H1 (cell line): ENCODE data around the gene DTNB. TPM values are rescaled to one million over a fixed set of nuclear protein-coding genes. Genes with fewer than 3 reads are reported as not detected.

Experiments
- CTCF ChIA-PET: fragments of 300-600 bp; sonication (Branson Sonifier 250); formaldehyde crosslinking; loops from one replicate; lab custom pipeline; 2021; ENCODE audit not compliant: partially characterized antibody; lab: Charles Lee
- POLR2A ChIA-PET: fragments of 300-600 bp; sonication (Branson Sonifier 250); formaldehyde crosslinking; loops from one replicate; lab custom pipeline; 2021; ENCODE audit warnings: inconsistent platforms; ENCODE audit not compliant: partially characterized antibody; lab: Charles Lee
- DNase-seq, 2 experiments: peaks; one replicate each; pipeline versions ENCODE4 v3.0.0 to v3.0.0-alpha.2; 2010 to 2022; ENCODE audit warnings: low spot score in 2 of 2, low read depth in 1 of 2, mixed read lengths in 1 of 2
- FAIRE-seq: peaks from 2 replicates; lab custom pipeline; 2011; peaks lifted over from hg19 to GRCh38; lab: Jason Lieb, UNC
- H2AFZ ChIP-seq: 2 replicates; pipeline ENCODE4 v1.8.1; 2012; ENCODE audit warnings: low read length, inconsistent platforms
- H2AK5ac ChIP-seq: 2 replicates; pipeline ENCODE4 v1.6.1; 2013; ENCODE audit warnings: low read depth, low read length
- H2BK120ac ChIP-seq: replicated peaks from 2 replicates; pipeline ENCODE3; 2013; ENCODE audit warnings: low read depth, low read length, inconsistent platforms
- H2BK12ac ChIP-seq: 2 replicates; pipeline ENCODE4 v1.6.1; 2013; ENCODE audit warnings: low read depth, low read length
- H2BK15ac ChIP-seq: 2 replicates; pipeline ENCODE4 v1.6.1; 2013; ENCODE audit warnings: low read length
- H2BK20ac ChIP-seq: 2 replicates; pipeline ENCODE4 v1.6.1; 2013; ENCODE audit warnings: low read length
- H2BK5ac ChIP-seq: 2 replicates; pipeline ENCODE4 v1.6.1; 2013; ENCODE audit warnings: low read depth, low read length
- H3K14ac ChIP-seq: 2 replicates; pipeline ENCODE4 v1.6.1; 2013; ENCODE audit warnings: inconsistent platforms; ENCODE audit not compliant: insufficient read length
- H3K18ac ChIP-seq: 2 replicates; pipeline ENCODE4 v1.6.1; 2013; ENCODE audit warnings: low read length; ENCODE audit errors: extremely low read depth
- H3K23ac ChIP-seq: 2 replicates; pipeline ENCODE4 v1.6.1; 2013; ENCODE audit warnings: inconsistent platforms; ENCODE audit not compliant: insufficient read length
- H3K23me2 ChIP-seq: 2 replicates; pipeline ENCODE4 v1.6.1; 2013; ENCODE audit warnings: low read depth, low read length
- H3K27ac ChIP-seq: 2 replicates; pipeline ENCODE4 v1.6.1; 2011; ENCODE audit warnings: low read depth, low read length, inconsistent platforms
- H3K27me3 ChIP-seq, 4 experiments: replicated peaks in 1 of 4; 1 replicate in 1 of 4; 2 replicates in 3 of 4; pipeline versions ENCODE4 v1.6.1 to v1.8.1; 2011 to 2013; ENCODE audit warnings: low read length in 3 of 4, mild to moderate bottlenecking in 3 of 4, inconsistent platforms in 2 of 4, mixed read lengths in 2 of 4, moderate library complexity in 1 of 4; ENCODE audit not compliant: control insufficient read depth in 3 of 4, insufficient read depth in 3 of 4; ENCODE audit errors: extremely low read depth in 1 of 4
- H3K36me3 ChIP-seq, 4 experiments: 2 replicates each; pipeline versions ENCODE4 v1.6.1 to v1.8.1; 2011 to 2013; ENCODE audit warnings: mild to moderate bottlenecking in 4 of 4, low read length in 3 of 4, moderate library complexity in 2 of 4, control low read depth in 1 of 4, inconsistent platforms in 1 of 4; ENCODE audit not compliant: insufficient read depth in 4 of 4, control insufficient read depth in 2 of 4
- H3K4ac ChIP-seq: replicated peaks from 2 replicates; pipeline ENCODE3; 2013; ENCODE audit warnings: low read length, low read depth, mixed read lengths, inconsistent platforms; ENCODE audit not compliant: insufficient read length
- H3K4me1 ChIP-seq, 4 experiments: replicated peaks in 1 of 4; 1 replicate in 1 of 4; 2 replicates in 3 of 4; pipeline versions ENCODE4 v1.6.1 to v1.8.1; 2011 to 2013; ENCODE audit warnings: low read length in 3 of 4, inconsistent platforms in 2 of 4, mixed read lengths in 1 of 4; ENCODE audit not compliant: insufficient read depth in 4 of 4, control insufficient read depth in 3 of 4
- H3K4me2 ChIP-seq, 2 experiments: 2 replicates each; pipeline versions ENCODE4 v1.6.1 to v1.8.1; 2011 to 2013; ENCODE audit warnings: low read depth in 2 of 2, low read length in 2 of 2, control low read depth in 1 of 2, inconsistent platforms in 1 of 2, mild to moderate bottlenecking in 1 of 2; ENCODE audit not compliant: insufficient read depth in 1 of 2
- H3K4me3 ChIP-seq, 4 experiments: fragments of 200-600, 300-600 bp in 1 of 4; sonication (generic), shearing (Covaris generic), sonication (Bioruptor Twin) in 1 of 4; 2 replicates each; pipeline versions ENCODE4 v1.5.1 to v1.8.1; 2011 to 2016; ENCODE audit warnings: low read length in 4 of 4, low read depth in 3 of 4, control low read depth in 2 of 4, inconsistent platforms in 2 of 4, mild to moderate bottlenecking in 2 of 4, mixed read lengths in 1 of 4, moderate library complexity in 1 of 4; ENCODE audit not compliant: insufficient read depth in 2 of 4; ENCODE audit errors: extremely low read depth in 1 of 4
- H3K56ac ChIP-seq: replicated peaks from 2 replicates; pipeline ENCODE3; 2013; ENCODE audit warnings: low read depth, mild to moderate bottlenecking, mixed read lengths, low read length, inconsistent platforms; ENCODE audit not compliant: insufficient read length
- H3K79me1 ChIP-seq: 2 replicates; pipeline ENCODE4 v1.6.1; 2013; ENCODE audit warnings: low read depth, low read length, control low read depth
- H3K79me2 ChIP-seq, 2 experiments: 2 replicates each; pipeline versions ENCODE4 v1.6.1 to v1.8.1; 2012 to 2013; ENCODE audit warnings: low read length in 2 of 2, mild to moderate bottlenecking in 2 of 2, inconsistent platforms in 1 of 2; ENCODE audit not compliant: insufficient read depth in 2 of 2, control insufficient read depth in 1 of 2
- H3K9ac ChIP-seq, 4 experiments: replicated peaks in 1 of 4; 1 replicate in 1 of 4; 2 replicates in 3 of 4; pipeline versions ENCODE4 v1.6.1 to v1.8.1; 2011 to 2013; ENCODE audit warnings: low read depth in 3 of 4, low read length in 3 of 4, control low read depth in 2 of 4, mild to moderate bottlenecking in 2 of 4, moderate library complexity in 2 of 4, inconsistent platforms in 1 of 4; ENCODE audit errors: extremely low read depth in 1 of 4
- H3K9me3 ChIP-seq, 2 experiments: 2 replicates each; pipeline versions ENCODE4 v1.6.1 to v1.8.1; 2012 to 2013; ENCODE audit warnings: mild to moderate bottlenecking in 2 of 2, moderate library complexity in 2 of 2, control low read depth in 1 of 2, inconsistent platforms in 1 of 2, low read depth in 1 of 2, low read length in 1 of 2, mixed read lengths in 1 of 2; ENCODE audit not compliant: insufficient read depth in 2 of 2
- H4K20me1 ChIP-seq, 2 experiments: replicated peaks in 1 of 2; 2 replicates each; pipeline versions ENCODE3 to v1.8.1; 2011 to 2013; ENCODE audit warnings: inconsistent platforms in 2 of 2, low read length in 2 of 2, mild to moderate bottlenecking in 1 of 2; ENCODE audit not compliant: insufficient read depth in 2 of 2, control insufficient read depth in 1 of 2
- H4K5ac ChIP-seq: 2 replicates; pipeline ENCODE4 v1.6.1; 2013; ENCODE audit warnings: low read length, low read depth, mixed read lengths, inconsistent platforms; ENCODE audit not compliant: insufficient read length
- H4K8ac ChIP-seq: 2 replicates; pipeline ENCODE4 v1.8.0; 2013; ENCODE audit warnings: mild to moderate bottlenecking, moderate library complexity, low read length, inconsistent platforms; ENCODE audit not compliant: insufficient read depth; ENCODE audit errors: extremely low read depth
- H4K91ac ChIP-seq: replicated peaks from 2 replicates; pipeline ENCODE3; 2013; ENCODE audit warnings: low read length, mixed read lengths, inconsistent platforms; ENCODE audit not compliant: insufficient read length
- BACH1 ChIP-seq: IDR thresholded peaks from 2 replicates; pipeline ENCODE4 v1.6.1; 2012; ENCODE audit warnings: low read length, improper control_type of control experiment
- CREB1 ChIP-seq: IDR thresholded peaks from 2 replicates; pipeline ENCODE4 v1.6.1; 2012; ENCODE audit warnings: inconsistent platforms
- CTBP2 ChIP-seq: IDR thresholded peaks from 2 replicates; pipeline ENCODE4 v1.7.0; 2011; ENCODE audit warnings: borderline replicate concordance, mild to moderate bottlenecking, moderate library complexity, mixed read lengths, low read length; ENCODE audit not compliant: insufficient read depth, insufficient read length
- E2F6 ChIP-seq: IDR thresholded peaks from 2 replicates; pipeline ENCODE4 v1.6.1; 2012; ENCODE audit warnings: inconsistent platforms
- GABPA ChIP-seq: IDR thresholded peaks from 2 replicates; pipeline ENCODE4 v1.6.1; 2011; ENCODE audit warnings: mild to moderate bottlenecking, low read length, moderate library complexity, borderline replicate concordance; ENCODE audit not compliant: insufficient read depth
- JUN ChIP-seq: IDR thresholded peaks from 2 replicates; pipeline ENCODE4 v1.6.1; 2011; ENCODE audit warnings: low read depth, mild to moderate bottlenecking, improper control_type of control experiment, low read length
- KDM1A ChIP-seq: fragments of 200-600, 300-600 bp; sonication (generic); IDR thresholded peaks from 2 replicates; pipeline ENCODE4 v1.7.1; 2016; ENCODE audit warnings: mild to moderate bottlenecking, low read length, borderline replicate concordance
- NANOG ChIP-seq: IDR thresholded peaks from 2 replicates; pipeline ENCODE4 v1.6.1; 2011; ENCODE audit warnings: low read length, low read depth, mild to moderate bottlenecking, inconsistent platforms; ENCODE audit not compliant: insufficient read depth, poor library complexity, severe bottlenecking
- POLR2AphosphoS5 ChIP-seq: IDR thresholded peaks from 2 replicates; pipeline ENCODE4 v1.6.1; 2011; ENCODE audit warnings: low read depth, low read length
- RBBP5 ChIP-seq: IDR thresholded peaks from 2 replicates; pipeline ENCODE4 v1.7.1; 2012; ENCODE audit warnings: low read depth, mild to moderate bottlenecking, inconsistent platforms, low read length, moderate library complexity, borderline replicate concordance
- RFX5 ChIP-seq: IDR thresholded peaks from 2 replicates; pipeline ENCODE4 v1.6.1; 2011; ENCODE audit warnings: low read depth, low read length, improper control_type of control experiment, borderline replicate concordance
- SIRT6 ChIP-seq: IDR thresholded peaks from one replicate; pipeline ENCODE4 v1.7.1; 2012; ENCODE audit warnings: low read length, inconsistent platforms
- SP4 ChIP-seq: IDR thresholded peaks from 2 replicates; pipeline ENCODE4 v1.6.1; 2012; ENCODE audit warnings: low read length, inconsistent platforms
- TAF1 ChIP-seq: IDR thresholded peaks from 2 replicates; pipeline ENCODE4 v1.6.1; 2011; ENCODE audit warnings: mild to moderate bottlenecking, low read depth, low read length
- YY1 ChIP-seq: IDR thresholded peaks from 2 replicates; pipeline ENCODE4 v1.6.1; 2011; ENCODE audit warnings: low read depth, mild to moderate bottlenecking, low read length
- WGBS, 2 experiments: shearing (Covaris generic) in 1 of 2; methylation state at CpG; one replicate each; pipeline versions ENCODE4 v1.1.6 to v1.1.7; 2013 to 2015; ENCODE audit warnings: low lambda C conversion rate in 2 of 2, mixed read lengths in 2 of 2, inconsistent platforms in 1 of 2, low coverage in 1 of 2, missing lambda C conversion rate in 1 of 2; ENCODE audit not compliant: insufficient replicate concordance in 2 of 2, insufficient coverage in 1 of 2, insufficient read length in 1 of 2; ENCODE audit errors: extremely low coverage in 1 of 2, missing lambda C conversion rate in 1 of 2; 5-methylcytosine and 5-hydroxymethylcytosine counted together
- polyA plus RNA-seq, 7 experiments: library from polyadenylated mRNA; depleted of rRNA in 3 of 7; stranded (reverse) in 5 of 7; unstranded in 2 of 7; fragments of >200 nt in 5 of 7; fragments of 200-250 nt in 2 of 7; gene quantifications; 1 replicate in 5 of 7; 2 replicates in 1 of 7; 4 replicates in 1 of 7; pipeline versions ENCODE4 v1.2.1 to v1.2.3, GENCODE V29; 2011 to 2013; ENCODE audit warnings: missing spikeins in 2 of 7, mixed read lengths in 2 of 7
- total RNA-seq: library from RNA; stranded (reverse); fragmentation: NEBNext Ultra II Directional; extraction: Animal tissue kit (Norgen Biotek cat#: 25700); gene quantifications from 2 replicates; pipeline ENCODE4 v1.2.1, GENCODE V29; 2021

The DTNB gene
- total and polyA plus RNA-seq, 2 of the 8 experiments (the other 6 are each of a cell fraction or from before 2014, with no cell fraction given): 39.6 to 49.5 TPM

DNA sequence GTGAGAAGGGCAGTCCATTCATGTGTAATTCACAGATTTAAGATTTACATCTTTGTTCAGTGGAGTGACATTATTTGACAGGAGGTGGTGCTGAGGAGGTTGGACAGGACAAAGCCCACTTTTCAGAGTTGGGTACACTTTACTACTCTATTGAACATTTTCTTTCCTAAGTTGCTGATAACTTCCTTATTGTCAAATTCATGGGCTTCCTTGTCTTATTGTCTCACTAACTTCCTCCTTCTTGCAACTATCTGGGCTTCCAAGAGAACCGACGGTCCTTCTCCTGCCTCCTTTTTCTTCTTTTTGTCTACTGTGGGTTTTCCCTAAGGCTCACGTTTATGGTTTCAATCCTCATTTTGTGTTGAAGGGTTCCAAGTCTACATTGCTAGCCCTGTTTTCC lies 263.9 kb downstream of the DTNB start:
- no peaks in the 10 kb centered on the region for H3K4me1 ChIP-seq
- H3K4me2 ChIP-seq: no peak overlapping the region
- no peak overlapping the region for H4K91ac ChIP-seq
- no peaks in the 10 kb centered on the region for H3K79me2 ChIP-seq
- H3K27me3 ChIP-seq: no peaks in the 10 kb centered on the region
- H3K56ac ChIP-seq: no peak overlapping the region
- H2BK20ac ChIP-seq: no peak overlapping the region
- H2AK5ac ChIP-seq: no peak overlapping the region
- H2BK12ac ChIP-seq: no peak overlapping the region
- no peaks in the 10 kb centered on the region for H3K23me2 ChIP-seq
- H3K4me3 ChIP-seq: no peak overlapping the region
- 93% methylated on average over 3 of the region's 3 CpGs; no CpG with 5 or more reads in 1 of the 2 experiments for WGBS, 2 experiments
- H3K23ac ChIP-seq: no peak overlapping the region
- no peak overlapping the region for H2BK15ac ChIP-seq
- H3K79me1 ChIP-seq: no peaks in the 10 kb centered on the region; the same call in 1 of the 2 replicates
- H2AFZ ChIP-seq: no peak overlapping the region
- DNase-seq: no peak
- no peaks in the 10 kb centered on the region for H3K36me3 ChIP-seq
- no peak for FAIRE-seq
- ChIA-PET POLR2A (no interaction called here), CTCF (interaction anchor here (1.0 to 1.5 kb wide), 3 partner anchors 10 to 109 kb away, joined by 4 read pairs; no protein-coding TSS in a partner anchor)
- H4K20me1 ChIP-seq: no peaks in the 10 kb centered on the region
- H3K18ac ChIP-seq: no peak overlapping the region
- no peak overlapping the region for H4K8ac ChIP-seq
- no peak overlapping the region for H4K5ac ChIP-seq
- H3K27ac ChIP-seq: no peak overlapping the region
- H3K14ac ChIP-seq: no peak overlapping the region
- H2BK120ac ChIP-seq: no peak overlapping the region
- no peak overlapping the region for H3K9ac ChIP-seq
- H3K9me3 ChIP-seq: no peaks in the 10 kb centered on the region
- no peak overlapping the region for H3K4ac ChIP-seq
- no peak overlapping the region for H2BK5ac ChIP-seq
- TF ChIP-seq SIRT6: no peak
- TF ChIP-seq RFX5: no peak
- TF ChIP-seq RBBP5: no peak
- TF ChIP-seq TAF1: no peak
- no peak for TF ChIP-seq BACH1
- no peak for TF ChIP-seq SP4
- no peak for TF ChIP-seq CREB1
- no peak for TF ChIP-seq JUN
- TF ChIP-seq POLR2AphosphoS5: no peak
- no peak for TF ChIP-seq YY1
- no peak for TF ChIP-seq GABPA
- TF ChIP-seq NANOG: no peak
- TF ChIP-seq KDM1A: no peak
- TF ChIP-seq E2F6: no peak
- TF ChIP-seq CTBP2: no peak
